Measurements from ENCODE around the gene SEMA4G. TPM values are rescaled to one million over a fixed set of nuclear protein-coding genes. Genes with fewer than 3 reads are reported as not detected.

The SEMA4G gene
- polyA plus RNA-seq, 1 donor from 2014 or later: 1.7 TPM

DNA sequence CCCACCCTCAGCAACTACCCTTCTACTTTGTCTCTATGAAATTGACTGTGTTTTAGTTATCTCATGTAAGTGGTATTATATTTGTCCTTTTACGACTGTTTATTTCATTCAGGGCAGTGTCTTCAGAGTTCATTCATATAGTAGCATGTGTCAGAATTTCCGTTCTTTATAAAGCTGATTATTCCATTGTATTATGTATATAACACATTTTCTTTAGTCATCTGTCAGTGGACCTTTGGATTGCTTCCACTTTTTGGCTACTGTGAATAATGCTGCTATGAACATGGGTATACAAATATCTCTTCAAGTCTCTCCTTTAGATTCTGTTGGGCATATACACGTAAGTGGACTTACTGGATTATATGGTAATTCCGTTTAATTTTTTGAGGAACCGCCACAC, 42.0 kb upstream of the SEMA4G start:
- Histone ChIP-seq H3K9me2 (ENCODE audit: insufficient read depth, low read length) (no peaks in the 10 kb centered on the region), H3K4me2 (ENCODE audit: low read length) (no peak overlapping the region), H3K9ac (ENCODE audit: low read length) (no peak overlapping the region), H2AFZ (ENCODE audit: low read depth, low read length) (no peak overlapping the region), H3K9me3 (ENCODE audit: low read length) (no peaks in the 10 kb centered on the region), H4K20me1 (ENCODE audit: insufficient read depth) (no peaks in the 10 kb centered on the region), H3K27me3 (ENCODE audit: insufficient read depth, low read depth, low read length) (no peaks in the 10 kb centered on the region), H3K79me2 (replicated peaks; ENCODE audit: insufficient read depth, low read length) (peaks cover 3% of the 10 kb centered on the region), H3F3A (ENCODE audit: insufficient read depth, low read length, poor library complexity, severe bottlenecking) (no peaks in the 10 kb centered on the region), H3K36me3 (ENCODE audit: insufficient read depth, low read length) (no peaks in the 10 kb centered on the region), H3K27ac (ENCODE audit: low read length) (no peak overlapping the region), H3K4me3 (ENCODE audit: low read length) (no peak overlapping the region)
- no peak for TF ChIP-seq MXI1 (conservative IDR thresholded peaks at IDR 0.05; ENCODE audit: poor library complexity, severe bottlenecking)
- TF ChIP-seq, protein P1, sequence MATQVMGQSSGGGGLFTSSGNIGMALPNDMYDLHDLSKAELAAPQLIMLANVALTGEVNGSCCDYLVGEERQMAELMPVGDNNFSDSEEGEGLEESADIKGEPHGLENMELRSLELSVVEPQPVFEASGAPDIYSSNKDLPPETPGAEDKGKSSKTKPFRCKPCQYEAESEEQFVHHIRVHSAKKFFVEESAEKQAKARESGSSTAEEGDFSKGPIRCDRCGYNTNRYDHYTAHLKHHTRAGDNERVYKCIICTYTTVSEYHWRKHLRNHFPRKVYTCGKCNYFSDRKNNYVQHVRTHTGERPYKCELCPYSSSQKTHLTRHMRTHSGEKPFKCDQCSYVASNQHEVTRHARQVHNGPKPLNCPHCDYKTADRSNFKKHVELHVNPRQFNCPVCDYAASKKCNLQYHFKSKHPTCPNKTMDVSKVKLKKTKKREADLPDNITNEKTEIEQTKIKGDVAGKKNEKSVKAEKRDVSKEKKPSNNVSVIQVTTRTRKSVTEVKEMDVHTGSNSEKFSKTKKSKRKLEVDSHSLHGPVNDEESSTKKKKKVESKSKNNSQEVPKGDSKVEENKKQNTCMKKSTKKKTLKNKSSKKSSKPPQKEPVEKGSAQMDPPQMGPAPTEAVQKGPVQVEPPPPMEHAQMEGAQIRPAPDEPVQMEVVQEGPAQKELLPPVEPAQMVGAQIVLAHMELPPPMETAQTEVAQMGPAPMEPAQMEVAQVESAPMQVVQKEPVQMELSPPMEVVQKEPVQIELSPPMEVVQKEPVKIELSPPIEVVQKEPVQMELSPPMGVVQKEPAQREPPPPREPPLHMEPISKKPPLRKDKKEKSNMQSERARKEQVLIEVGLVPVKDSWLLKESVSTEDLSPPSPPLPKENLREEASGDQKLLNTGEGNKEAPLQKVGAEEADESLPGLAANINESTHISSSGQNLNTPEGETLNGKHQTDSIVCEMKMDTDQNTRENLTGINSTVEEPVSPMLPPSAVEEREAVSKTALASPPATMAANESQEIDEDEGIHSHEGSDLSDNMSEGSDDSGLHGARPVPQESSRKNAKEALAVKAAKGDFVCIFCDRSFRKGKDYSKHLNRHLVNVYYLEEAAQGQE (IDR thresholded peaks at IDR 0.05; ENCODE audit: borderline replicate concordance): no peak
- TF ChIP-seq TAF1 (IDR thresholded peaks at IDR 0.05; ENCODE audit: low read depth): no peak
- TF ChIP-seq, protein P2, sequence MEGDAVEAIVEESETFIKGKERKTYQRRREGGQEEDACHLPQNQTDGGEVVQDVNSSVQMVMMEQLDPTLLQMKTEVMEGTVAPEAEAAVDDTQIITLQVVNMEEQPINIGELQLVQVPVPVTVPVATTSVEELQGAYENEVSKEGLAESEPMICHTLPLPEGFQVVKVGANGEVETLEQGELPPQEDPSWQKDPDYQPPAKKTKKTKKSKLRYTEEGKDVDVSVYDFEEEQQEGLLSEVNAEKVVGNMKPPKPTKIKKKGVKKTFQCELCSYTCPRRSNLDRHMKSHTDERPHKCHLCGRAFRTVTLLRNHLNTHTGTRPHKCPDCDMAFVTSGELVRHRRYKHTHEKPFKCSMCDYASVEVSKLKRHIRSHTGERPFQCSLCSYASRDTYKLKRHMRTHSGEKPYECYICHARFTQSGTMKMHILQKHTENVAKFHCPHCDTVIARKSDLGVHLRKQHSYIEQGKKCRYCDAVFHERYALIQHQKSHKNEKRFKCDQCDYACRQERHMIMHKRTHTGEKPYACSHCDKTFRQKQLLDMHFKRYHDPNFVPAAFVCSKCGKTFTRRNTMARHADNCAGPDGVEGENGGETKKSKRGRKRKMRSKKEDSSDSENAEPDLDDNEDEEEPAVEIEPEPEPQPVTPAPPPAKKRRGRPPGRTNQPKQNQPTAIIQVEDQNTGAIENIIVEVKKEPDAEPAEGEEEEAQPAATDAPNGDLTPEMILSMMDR (IDR thresholded peaks at IDR 0.05; ENCODE audit: poor library complexity, severe bottlenecking): no peak
- no peak for TF ChIP-seq RAD21 (conservative IDR thresholded peaks at IDR 0.05)
- no peak for TF ChIP-seq EZH2 (IDR thresholded peaks at IDR 0.05; ENCODE audit: borderline replicate concordance, insufficient read depth, low read length, poor library complexity, severe bottlenecking)
- no peak for TF ChIP-seq EP300 (conservative IDR thresholded peaks at IDR 0.05; ENCODE audit: poor library complexity, severe bottlenecking)
- no peak for TF ChIP-seq SMC3 (conservative IDR thresholded peaks at IDR 0.05; ENCODE audit: poor library complexity)
- no peak for TF ChIP-seq POLR2AphosphoS5 (IDR thresholded peaks at IDR 0.05)

DNA sequence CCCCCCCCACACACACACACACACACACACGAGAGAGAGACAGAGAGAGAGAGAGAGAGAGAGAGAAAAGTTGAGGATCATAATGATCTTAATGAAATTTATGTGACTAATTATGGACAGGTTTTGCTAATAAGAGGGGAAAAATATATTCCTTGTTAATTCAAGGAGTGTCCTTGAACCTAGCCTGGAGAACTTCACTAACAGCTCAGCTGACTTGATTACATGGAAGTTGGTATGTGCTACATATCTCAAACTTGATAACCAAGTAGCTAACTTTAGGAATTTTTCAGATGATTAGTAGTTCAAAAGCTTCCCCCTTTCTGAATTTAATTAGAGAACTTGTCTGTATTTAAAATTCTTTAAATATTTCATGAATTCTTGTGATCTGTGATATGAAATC, 41.3 kb upstream of the SEMA4G start:
- Histone ChIP-seq H3K4me3 (ENCODE audit: low read length) (no peak overlapping the region), H3F3A (ENCODE audit: insufficient read depth, low read length, poor library complexity, severe bottlenecking) (no peaks in the 10 kb centered on the region), H3K27ac (ENCODE audit: low read length) (no peak overlapping the region), H3K36me3 (ENCODE audit: insufficient read depth, low read length) (no peaks in the 10 kb centered on the region), H4K20me1 (ENCODE audit: insufficient read depth) (no peaks in the 10 kb centered on the region), H3K9me3 (ENCODE audit: low read length) (no peaks in the 10 kb centered on the region), H3K9ac (ENCODE audit: low read length) (no peak overlapping the region), H2AFZ (ENCODE audit: low read depth, low read length) (no peak overlapping the region), H3K27me3 (ENCODE audit: insufficient read depth, low read depth, low read length) (no peaks in the 10 kb centered on the region), H3K79me2 (replicated peaks; ENCODE audit: insufficient read depth, low read length) (peaks cover 3% of the 10 kb centered on the region), H3K4me2 (ENCODE audit: low read length) (no peak overlapping the region), H3K9me2 (ENCODE audit: insufficient read depth, low read length) (no peaks in the 10 kb centered on the region)
- TF ChIP-seq POLR2AphosphoS5 (IDR thresholded peaks at IDR 0.05): no peak
- TF ChIP-seq MXI1 (conservative IDR thresholded peaks at IDR 0.05; ENCODE audit: poor library complexity, severe bottlenecking): no peak
- TF ChIP-seq EP300 (conservative IDR thresholded peaks at IDR 0.05; ENCODE audit: poor library complexity, severe bottlenecking): no peak
- TF ChIP-seq EZH2 (IDR thresholded peaks at IDR 0.05; ENCODE audit: borderline replicate concordance, insufficient read depth, low read length, poor library complexity, severe bottlenecking): no peak
- TF ChIP-seq SMC3 (conservative IDR thresholded peaks at IDR 0.05; ENCODE audit: poor library complexity): no peak
- TF ChIP-seq, protein P2 (IDR thresholded peaks at IDR 0.05; ENCODE audit: poor library complexity, severe bottlenecking): no peak
- TF ChIP-seq, protein P1 (IDR thresholded peaks at IDR 0.05; ENCODE audit: borderline replicate concordance): no peak
- no peak for TF ChIP-seq RAD21 (conservative IDR thresholded peaks at IDR 0.05)
- no peak for TF ChIP-seq TAF1 (IDR thresholded peaks at IDR 0.05; ENCODE audit: low read depth)
